ENCODE results near the gene ASB5. TPM values are rescaled to one million over a fixed set of nuclear protein-coding genes. Genes with fewer than 3 reads are reported as not detected.

The ASB5 gene
- total and polyA plus RNA-seq, 10 of the 15 experiments (the other 5 are each of a cell fraction or from before 2014, with no cell fraction given) = not detected

- ATAC-seq (no peak), FAIRE-seq (no peak), DNase-seq (ENCODE audit: low read depth, low spot score) (no peak)
- no peaks in the 10 kb centered on the region for H3K36me3 ChIP-seq (ENCODE audit: control insufficient read depth in 2 of 2, insufficient read depth in 2 of 2, low read length in 1 of 2)
- RAD21 ChIA-PET (ENCODE audit: unreplicated experiment) = no interaction called here
- CTCF ChIA-PET = no interaction called here
- no peak for TF ChIP-seq SMC3 (IDR thresholded peaks at IDR 0.05; ENCODE audit: borderline replicate concordance, low read length)
- TF ChIP-seq, protein P1, sequence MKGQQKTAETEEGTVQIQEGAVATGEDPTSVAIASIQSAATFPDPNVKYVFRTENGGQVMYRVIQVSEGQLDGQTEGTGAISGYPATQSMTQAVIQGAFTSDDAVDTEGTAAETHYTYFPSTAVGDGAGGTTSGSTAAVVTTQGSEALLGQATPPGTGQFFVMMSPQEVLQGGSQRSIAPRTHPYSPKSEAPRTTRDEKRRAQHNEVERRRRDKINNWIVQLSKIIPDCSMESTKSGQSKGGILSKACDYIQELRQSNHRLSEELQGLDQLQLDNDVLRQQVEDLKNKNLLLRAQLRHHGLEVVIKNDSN (IDR thresholded peaks at IDR 0.05; ENCODE audit: borderline replicate concordance, extremely low read length, insufficient read depth, low read depth, low read length) = no peak
- TF ChIP-seq NRF1 (conservative IDR thresholded peaks at IDR 0.05; ENCODE audit: low read depth, low read length) = no peak
- no peak for TF ChIP-seq TARDBP (IDR thresholded peaks at IDR 0.05; ENCODE audit: borderline replicate concordance)
- no peak for TF ChIP-seq KDM1A (IDR thresholded peaks at IDR 0.05; ENCODE audit: borderline replicate concordance)
- TF ChIP-seq RCOR1 (conservative IDR thresholded peaks at IDR 0.05; ENCODE audit: low read depth, low read length) = no peak
- no peak for TF ChIP-seq RUNX3 (IDR thresholded peaks at IDR 0.05; ENCODE audit: low read length)
- TF ChIP-seq, protein P2, sequence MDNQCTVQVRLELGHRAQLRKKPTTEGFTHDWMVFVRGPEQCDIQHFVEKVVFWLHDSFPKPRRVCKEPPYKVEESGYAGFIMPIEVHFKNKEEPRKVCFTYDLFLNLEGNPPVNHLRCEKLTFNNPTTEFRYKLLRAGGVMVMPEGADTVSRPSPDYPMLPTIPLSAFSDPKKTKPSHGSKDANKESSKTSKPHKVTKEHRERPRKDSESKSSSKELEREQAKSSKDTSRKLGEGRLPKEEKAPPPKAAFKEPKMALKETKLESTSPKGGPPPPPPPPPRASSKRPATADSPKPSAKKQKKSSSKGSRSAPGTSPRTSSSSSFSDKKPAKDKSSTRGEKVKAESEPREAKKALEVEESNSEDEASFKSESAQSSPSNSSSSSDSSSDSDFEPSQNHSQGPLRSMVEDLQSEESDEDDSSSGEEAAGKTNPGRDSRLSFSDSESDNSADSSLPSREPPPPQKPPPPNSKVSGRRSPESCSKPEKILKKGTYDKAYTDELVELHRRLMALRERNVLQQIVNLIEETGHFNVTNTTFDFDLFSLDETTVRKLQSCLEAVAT (IDR thresholded peaks at IDR 0.05) = no peak
- TF ChIP-seq NFYB (IDR thresholded peaks at IDR 0.05; ENCODE audit: insufficient read depth, low read depth, low read length) = no peak
- TF ChIP-seq TBL1XR1 (IDR thresholded peaks at IDR 0.05; ENCODE audit: low read depth, low read length) = no peak
- TF ChIP-seq WRNIP1 (IDR thresholded peaks at IDR 0.05; ENCODE audit: borderline replicate concordance, low read depth, low read length) = no peak
- no peak for TF ChIP-seq PML (IDR thresholded peaks at IDR 0.05; ENCODE audit: low read length)
- no peak for TF ChIP-seq ASH2L (IDR thresholded peaks at IDR 0.05; ENCODE audit: borderline replicate concordance, low read depth)
- H3K79me2 ChIP-seq (ENCODE audit: control insufficient read depth, insufficient read depth, low read length) = no peaks in the 10 kb centered on the region
- no TSS peak for BruUV-seq (replicated peaks)
- SMC1A ChIA-PET (ENCODE audit: uncharacterized antibody, unreplicated experiment) = interaction anchor here (0.6 to 1.7 kb wide), 3 partner anchors 10 to 98 kb away, joined by 3 to 4 read pairs (median 3); no protein-coding TSS in a partner anchor
- WGBS (ENCODE audit: insufficient coverage, insufficient replicate concordance, low lambda C conversion rate, missing lambda C conversion rate) = 52% methylated on average over 1 of the region's 1 CpG
- no peak overlapping the region for H3K27ac ChIP-seq (ENCODE audit: control insufficient read depth, insufficient read depth)
- in situ Hi-C loops (cut with MboI) = no loop called here
- POLR2A ChIA-PET = no interaction called here
- no peak overlapping the region for H3K4me2 ChIP-seq (ENCODE audit: control insufficient read depth, insufficient read depth)
- H3K9ac ChIP-seq (ENCODE audit: control insufficient read depth, insufficient read depth, low read length) = no peak overlapping the region
- H3K4me1 ChIP-seq (ENCODE audit: control insufficient read depth, insufficient read depth, low read length) = no peaks in the 10 kb centered on the region
- no peaks in the 10 kb centered on the region for H3K9me3 ChIP-seq (replicated peaks; ENCODE audit: control insufficient read depth, insufficient read depth, low read length)
- no peaks in the 10 kb centered on the region for H4K20me1 ChIP-seq (ENCODE audit: control insufficient read depth, insufficient read depth)
- H3K4me3 ChIP-seq = no peak overlapping the region
- intact Hi-C loops (cut with micrococcal nuclease; ENCODE audit: unreplicated experiment) = no loop called here
- H3K27me3 ChIP-seq (replicated peaks in 1 of 2; ENCODE audit: control insufficient read depth in 2 of 2, insufficient read depth in 2 of 2, low read length in 1 of 2) = no peaks in the 10 kb centered on the region
- H2AFZ ChIP-seq (ENCODE audit: control insufficient read depth, low read depth, low read length) = no peak overlapping the region
Measured at GRCh38 chr4:176242764-176243347, 26.2 kb downstream of the ASB5 start.
